Stimulated activated CD4-positive, alpha-beta T cell treated with anti-CD3 and anti-CD28 coated beads, TNF-alpha, amount 100 ng/mL, for 24 hours (primary cell): ENCODE data around the gene RPN1.
"Not testable (repeated sequence)": the region's sequence is repeated elsewhere in the genome, so short reads cannot be mapped to it uniquely, and the experiment has no call there.

Experiments
- DNase-seq, 3 experiments: peaks; one replicate each; pipeline ENCODE4 v3.0.0-alpha.2; 2020; ENCODE audit warnings: low read depth in 3 of 3

Gene RPN1

DNA sequence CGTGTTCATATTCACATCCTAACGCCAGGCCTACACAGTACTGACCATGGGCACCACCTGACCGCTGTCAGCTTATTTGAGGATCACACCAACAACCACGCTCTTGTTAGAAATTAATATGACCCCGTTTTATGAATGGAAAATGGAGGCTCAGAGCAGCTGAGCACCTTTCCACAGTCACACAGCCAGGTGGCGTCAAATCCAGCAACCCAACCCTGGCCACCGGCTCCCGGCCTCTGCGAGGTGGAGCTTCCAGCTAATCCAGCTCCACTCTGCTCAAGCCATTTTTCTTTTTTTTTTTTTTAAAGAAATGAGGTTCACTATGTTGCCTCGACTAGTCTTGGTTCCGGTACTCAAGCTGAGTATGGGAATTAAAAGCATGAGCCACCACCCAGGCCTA lies 41.3 kb downstream of the RPN1 start:
- no peak for DNase-seq

DNA sequence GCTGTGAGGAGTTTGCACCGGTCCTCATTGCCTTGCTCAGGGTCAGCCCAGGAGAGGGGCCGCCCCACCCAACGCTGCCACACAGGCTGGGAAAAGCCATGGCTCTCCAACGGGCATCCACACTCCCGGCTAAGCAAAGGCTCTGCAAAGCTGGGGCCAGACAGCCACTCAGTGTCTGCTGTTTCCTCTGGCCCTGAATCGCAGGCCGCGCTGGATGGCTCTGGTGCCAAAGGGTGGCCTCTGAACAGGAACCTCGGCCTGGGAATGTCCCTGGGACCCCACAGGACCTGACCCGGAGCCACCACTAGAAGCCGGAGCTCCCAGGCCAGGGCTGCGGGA lies 42.9 kb downstream of the RPN1 start:
- no peak for DNase-seq

DNA sequence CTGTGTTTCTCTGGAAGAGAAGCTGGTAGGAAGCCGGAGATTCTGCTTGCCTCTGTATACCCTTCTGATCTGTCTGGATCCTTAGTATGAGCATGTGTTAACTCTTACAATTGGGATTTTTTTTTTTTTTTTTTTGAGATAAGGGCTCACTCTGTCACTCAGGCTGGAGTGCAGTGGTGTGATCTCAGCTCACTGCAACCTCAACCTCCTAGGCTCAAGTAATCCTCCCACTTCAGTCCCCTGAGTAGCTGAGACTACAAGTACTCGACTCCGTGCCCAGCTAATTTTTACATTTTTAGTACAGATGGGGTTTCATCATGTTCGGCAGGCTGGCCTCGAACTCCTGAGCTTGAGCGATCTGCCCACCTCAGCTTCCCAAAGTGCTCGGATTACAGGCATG lies 44.5 kb downstream of the RPN1 start:
- DNase-seq, result no peak

DNA sequence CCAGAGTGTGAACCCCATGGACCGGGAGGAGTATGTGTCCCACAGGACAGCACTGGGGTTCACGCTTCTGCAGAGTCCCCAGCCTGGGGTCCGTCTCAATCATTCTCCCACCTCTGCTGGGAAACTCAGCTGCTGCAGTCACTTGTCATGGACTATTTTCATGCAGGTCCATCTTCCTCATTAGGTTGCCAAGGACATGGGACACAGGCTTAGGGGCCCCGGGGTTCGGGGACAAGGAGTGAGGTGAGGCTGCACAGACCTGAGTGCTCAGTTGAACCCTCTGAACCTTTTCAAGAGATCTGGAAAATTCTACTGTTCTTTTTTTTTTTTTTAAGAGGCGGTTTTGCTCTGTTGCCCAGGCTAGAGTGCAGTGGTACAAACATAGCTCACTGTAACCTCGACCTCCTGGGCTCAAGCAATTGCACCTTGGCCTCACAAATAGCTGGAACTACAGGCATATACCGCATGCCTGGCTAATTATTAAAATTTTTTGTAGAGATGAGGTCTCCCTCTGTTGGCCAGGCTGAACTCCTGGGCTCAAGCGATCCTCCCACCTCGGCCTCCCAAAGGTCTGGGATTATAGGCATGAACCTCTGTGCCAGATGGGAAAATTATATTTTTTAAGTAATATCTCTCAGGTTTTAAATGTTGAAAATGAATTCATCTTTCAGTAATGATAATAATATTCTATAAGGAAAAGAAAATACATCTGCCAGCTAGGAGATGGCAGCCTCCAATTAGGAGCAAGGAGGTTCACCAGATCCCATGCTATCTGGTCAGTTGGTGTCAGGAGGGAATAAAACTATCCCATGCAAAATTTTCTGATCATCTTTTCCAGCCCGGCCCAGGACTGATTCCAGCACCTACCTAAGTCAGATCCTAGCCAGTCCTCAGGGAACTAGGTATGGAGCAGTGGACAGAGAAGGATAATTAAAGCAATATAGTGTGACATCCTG lies 45.2 kb downstream of the RPN1 start:
- DNase-seq, result no peak

DNA sequence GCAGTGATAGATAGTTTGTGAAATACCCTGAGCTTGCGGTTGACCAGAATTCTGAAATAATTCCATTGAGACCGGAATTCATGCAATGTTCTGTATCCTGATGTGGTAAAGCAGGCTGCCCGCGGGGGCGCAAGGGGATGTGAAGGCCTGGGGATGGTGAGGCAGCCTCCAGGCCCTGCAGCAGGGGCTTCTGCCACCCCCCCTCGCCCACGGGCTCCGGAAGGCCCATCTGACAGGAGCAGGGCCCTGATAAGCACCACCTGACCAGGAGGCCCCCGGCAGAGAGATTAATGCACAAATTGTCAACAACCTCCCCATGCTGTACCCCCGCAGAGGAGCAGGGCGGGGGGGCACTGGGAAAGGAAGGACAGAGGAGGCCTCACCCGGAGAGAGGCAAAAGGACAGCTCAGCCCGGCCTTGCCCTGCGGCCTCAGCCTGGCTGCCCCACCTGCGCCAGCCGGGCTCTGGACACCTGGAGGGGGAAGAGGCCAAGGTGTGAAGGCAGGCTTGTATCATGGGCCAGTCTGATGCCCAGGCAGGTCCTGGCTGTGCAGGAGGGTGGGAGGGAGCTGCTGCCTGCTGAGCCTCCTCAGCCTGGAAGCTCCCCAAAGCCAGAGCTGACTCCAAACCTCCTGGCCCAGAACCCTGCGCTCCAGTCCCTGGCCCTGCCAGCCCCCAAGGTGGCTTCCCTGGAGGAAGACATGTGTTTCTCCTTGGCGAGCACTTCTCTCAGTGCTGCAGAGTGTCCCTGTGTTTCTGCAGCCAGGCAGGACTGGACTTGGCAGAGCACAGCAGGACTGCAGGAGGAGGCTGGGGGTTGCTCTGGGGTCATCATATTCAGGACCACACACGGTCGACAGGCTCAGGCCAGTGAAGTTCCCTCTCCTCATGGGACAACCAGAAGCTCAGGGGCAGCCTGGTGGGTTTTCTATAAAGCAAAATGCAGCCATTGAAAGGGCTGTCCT lies 46.5 kb downstream of the RPN1 start:
- no peak for DNase-seq

DNA sequence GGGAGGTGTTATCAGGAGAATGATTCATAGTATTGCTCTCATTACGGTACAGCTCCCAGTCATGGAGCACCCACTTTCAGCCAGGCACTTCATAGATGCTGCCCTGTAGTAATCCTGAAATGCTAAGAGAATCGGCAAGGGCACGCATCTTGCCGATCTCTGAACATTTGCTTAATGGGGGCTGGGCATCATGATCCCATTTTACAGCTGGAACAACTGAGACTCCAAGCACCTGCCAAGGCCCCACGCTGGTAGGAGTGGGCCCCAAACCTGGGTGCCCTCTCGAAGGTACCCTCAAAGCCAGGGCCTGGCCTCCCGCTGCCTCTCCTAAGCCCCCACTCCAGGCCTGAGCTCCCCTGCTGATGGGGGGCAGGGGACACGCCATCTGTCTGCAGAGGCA lies 47.3 kb downstream of the RPN1 start:
- DNase-seq, result no peak

DNA sequence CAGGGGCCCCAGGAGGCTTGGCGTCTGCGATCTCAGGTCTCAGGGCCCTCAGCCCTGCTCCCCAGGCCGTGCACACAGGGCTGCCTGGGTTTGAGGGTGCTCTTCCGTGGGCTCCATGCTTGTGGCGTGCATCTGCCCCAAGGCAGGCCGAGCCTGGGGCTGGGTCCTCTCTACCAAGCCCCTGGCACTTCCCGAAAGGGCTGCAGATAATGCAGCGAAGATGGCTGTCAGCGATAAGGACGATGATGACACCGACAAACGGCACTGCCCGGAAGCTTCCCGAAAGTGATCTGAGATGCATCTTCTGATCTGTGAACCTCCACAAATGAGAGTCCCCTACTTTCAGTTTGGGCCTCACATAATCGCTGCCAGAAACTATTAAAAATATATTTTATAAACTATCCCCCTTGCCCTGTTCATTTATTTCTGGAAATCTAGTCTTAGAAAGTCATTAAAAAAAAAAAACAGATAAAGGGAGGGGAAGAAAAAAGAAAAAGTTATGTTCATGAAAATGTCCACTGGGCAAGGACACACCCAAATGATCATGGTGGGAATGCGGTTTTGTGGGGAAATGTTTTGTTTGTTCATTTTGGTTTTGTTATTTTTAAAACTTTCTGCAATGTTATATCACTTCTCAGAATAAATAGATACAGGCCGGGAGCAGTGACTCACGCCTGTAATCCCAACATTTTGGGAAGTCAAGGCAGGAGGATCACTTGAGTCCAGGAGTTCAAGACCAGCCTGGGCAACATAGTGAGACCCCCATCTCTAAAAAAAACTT lies 51.5 kb downstream of the RPN1 start:
- no peak for DNase-seq

DNA sequence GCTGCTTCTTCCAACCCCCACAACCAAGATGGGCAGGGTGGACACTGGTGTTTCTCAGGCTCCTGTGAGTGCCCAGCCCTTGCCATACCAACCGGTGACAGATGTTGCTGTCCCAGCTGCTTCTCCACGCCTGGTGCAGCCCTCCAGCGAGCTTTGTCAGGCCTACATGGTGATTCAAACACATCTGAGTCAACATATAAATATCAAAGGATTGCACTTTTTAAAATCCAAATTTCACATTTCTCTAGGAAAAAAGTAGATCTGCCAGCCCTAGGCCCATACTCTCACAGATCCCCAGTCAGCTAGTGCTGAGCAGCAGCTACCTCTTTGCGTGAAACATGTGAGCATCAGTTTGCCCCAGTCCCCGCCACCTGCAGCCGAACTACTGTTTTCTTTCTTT lies 52.7 kb downstream of the RPN1 start:
- no peak for DNase-seq

DNA sequence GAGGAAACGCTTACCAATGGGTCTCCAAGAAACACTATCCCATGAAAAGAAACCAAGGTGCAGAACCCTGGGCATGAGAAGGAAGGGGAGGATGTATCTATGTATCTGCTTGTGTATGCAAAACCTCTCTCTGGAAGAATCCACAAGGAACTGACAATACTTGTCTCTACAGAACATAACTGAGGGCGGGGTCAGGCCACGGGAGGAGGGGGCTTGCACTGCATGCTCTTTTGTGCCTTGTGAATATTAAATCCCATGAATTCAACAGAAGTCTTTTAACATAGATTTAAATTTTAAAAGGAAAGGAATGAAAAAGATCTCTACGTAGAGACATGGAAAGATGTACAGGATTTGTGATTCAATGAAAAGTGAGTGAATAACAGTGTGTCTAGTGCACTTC lies 57.8 kb downstream of the RPN1 start:
- DNase-seq, result no peak

DNA sequence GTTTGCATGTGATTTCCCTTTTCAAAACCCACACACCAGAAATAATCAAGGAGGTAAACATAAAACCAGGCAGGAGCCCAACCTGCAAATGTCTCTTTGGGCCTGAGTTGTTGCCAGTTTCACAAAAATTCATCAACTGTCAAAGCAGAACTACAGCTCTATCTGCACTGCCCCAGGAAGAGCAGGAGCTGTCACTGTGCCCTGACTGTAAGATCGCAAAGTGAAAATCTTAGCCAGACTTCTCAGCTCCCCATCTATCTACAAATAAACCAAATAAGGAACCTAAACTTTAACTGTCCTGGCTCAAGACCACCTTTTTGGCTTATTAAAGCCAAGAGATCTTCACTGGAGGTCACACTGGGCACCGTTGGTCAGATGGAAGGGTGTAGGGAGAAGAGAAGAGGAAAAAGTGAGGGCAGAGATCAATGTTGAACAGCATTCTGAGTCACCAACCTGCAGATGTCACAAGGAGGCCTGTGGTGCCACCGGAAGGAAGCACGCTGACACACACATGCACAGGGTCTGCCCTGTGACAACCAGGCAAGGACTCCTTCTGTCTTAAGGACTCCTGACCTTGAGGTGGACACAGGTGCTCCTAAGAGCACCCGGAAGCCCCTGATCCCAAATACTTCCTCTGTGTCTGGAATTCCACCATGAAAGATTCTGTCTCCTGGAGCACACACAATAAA lies 58.7 kb downstream of the RPN1 start:
- DNase-seq, result no peak

DNA sequence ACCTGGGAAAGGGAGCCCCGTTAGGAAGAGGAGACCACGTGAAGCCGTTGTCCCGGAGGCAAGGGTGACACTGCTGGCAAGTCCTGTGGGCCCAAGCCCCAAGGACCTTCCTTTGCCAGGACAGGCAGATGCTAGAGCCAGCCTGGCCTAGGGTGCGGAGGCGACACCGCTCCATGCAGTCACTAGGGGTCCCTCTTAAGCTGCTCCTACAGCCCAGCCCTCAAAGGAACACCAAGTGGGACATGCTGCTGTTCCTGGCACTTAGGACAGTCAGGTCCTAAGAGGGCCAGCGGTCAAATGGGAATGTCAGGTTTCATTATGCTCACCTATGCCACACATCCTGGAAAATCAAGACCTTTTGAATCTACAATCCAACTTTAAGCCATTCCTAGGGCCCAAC lies 59.7 kb downstream of the RPN1 start:
- DNase-seq, result no peak

DNA sequence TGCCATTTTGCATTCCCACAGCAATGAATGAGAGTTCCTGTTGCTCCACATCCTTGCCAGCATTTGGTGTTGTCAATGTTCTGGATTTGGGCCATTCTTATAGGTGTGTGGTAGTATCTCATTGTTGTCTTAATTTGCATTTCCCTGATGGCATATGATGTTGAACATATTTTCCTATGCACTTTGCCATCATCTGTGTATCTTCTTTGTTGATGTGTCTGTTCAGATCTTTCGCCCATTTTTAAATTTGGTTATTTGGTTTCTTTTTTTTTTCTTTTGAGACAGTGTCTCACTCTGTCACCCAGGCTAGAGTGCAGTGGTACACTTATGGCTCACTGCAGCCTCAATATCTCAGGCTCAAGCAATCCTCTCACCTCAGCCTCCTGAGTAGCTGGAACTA lies 60.6 kb downstream of the RPN1 start:
- not testable (repeated sequence) for DNase-seq

DNA sequence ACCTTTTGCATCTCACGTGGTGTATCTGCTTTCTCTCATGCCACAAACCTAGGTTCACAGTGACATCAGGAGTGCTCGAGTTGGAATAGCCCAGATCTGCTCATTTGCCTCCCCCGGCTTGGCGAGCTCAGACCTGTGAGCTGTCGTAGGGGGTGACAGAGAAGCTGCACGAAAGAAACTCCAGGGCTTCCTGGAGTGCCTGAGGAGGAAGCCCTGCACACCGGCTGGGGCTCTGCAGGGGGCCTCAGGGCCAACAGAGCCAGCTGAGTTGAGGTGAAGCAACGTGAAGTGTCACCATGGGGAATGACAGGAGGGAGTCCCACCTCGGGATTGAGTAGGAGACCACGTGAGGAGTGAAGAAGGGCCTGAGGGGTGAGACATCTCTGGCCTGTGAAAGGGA lies 62.5 kb downstream of the RPN1 start:
- no peak for DNase-seq

DNA sequence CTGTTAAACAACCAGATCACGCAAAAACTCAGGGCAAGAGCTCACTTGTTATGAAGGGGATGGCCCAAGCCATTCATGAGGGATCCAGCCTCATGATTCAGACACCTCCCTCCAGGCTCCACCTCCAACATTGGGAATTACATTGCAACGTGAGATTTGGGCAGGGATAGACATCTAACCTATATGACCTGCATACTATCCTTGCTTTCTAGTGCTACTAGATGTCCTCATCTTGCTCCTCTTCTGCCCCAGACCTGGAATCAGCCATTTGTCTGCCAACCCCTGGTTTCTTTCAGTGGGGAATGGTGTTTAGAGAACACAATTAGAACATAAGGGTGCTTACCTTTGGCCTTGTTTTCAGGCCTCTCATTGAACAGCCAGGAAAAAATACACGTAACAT lies 63.2 kb downstream of the RPN1 start:
- DNase-seq, result no peak

DNA sequence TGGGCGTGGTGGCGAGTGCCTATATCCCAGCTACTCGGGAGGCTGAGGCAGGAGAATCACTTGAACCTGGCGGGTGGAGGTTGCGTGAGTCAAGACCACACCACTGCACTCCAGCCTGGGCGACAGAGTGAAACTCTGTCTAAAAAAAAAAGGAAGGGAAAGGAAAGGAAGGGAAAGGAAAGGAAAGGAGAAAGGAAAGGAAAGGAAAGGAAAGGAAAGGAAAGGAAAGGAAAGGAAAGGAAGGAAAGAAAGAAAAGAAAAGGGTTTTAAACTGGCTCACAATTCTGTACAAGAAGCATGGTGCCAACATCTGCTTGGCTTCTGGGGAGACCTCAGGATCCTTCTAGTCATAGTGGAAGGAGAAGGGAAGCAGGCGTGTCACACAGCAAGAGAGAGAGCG lies 63.7 kb downstream of the RPN1 start:
- DNase-seq, result not testable (repeated sequence)

DNA sequence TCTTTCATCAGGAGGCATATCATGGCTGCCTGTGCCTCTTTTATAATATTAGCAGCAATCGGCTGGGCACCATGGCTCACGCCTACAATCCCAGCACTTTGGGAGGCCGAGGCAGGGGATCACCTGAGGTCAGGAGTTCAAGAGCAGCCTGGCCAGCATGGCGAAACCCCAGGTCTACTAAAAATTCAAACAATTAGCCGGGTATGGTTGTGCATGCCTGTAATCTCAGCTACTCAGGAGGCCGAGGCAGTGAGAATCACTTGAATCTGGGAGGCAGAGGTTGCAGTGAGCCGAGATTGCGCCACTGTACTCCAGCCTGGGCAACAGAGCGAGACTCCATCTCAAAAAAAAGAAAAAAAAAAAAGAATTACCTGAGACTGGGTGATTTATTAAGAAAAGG lies 64.2 kb downstream of the RPN1 start:
- DNase-seq, result not testable (repeated sequence)

DNA sequence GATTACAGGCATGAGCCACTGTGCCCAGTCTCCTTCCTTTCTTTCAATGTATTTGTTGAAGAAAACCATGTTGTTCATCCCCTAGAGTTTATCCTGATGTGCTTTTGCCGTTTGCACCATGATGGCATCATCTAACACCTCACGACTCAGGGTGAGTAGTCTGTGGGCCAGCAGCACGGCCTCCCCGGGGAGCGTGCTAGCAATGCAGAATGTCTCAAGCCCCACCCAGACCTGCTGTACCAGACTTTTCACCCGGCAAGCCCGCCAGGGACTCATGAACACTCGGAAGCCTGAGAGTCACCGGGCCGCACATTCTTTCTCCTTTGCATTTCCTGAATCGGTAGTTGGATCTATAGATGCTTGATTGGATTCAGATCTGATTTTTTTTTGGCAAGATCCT lies 64.6 kb downstream of the RPN1 start:
- no peak for DNase-seq

DNA sequence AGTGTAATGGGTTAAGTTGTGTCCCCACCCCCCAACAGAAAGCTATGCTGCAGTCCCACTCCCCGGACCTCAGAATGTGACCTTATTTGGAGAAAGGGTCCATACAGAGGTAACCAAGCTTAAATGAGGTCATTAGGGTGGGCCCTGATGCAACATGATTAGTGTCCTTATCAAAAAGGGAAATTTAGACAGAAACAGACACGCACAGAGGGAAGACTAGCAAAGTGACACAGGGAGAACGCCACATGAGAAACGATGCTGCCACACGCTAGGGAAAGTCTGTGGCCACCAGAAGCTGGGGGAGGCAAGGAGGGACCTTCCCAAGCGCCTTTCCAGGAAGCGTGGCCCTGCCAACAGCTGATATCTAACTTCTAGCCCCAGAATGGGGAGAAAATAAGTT lies 65.4 kb downstream of the RPN1 start:
- DNase-seq, result no peak

DNA sequence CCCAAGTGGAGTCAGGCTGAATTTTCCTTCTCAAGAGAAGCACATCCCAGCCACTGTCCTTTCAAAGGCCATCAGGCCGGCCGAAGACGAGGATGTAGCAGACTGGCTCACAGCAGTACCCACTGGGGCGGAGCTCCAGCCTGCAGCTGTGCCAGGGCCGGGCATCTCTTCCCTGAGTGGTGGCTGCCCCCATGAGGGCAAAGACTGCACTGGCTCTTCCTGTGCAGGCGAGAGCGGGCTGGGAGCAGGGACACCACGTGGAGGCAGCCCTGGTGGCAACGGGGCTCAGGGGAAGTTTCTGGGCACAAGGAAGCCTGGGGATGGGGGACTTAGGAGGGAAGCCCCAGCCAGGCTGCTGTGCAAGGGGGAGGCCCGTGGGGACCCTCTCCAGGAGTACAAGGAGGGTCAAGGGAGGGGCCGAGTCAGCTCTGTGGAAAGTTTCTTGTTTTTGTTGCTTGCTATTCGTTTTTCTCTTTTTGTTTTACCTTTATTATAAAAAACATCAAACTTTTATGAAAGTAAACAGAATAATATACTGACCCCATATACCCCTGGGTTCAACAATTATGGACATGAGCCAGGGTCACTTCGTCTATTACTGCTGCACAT lies 66.1 kb downstream of the RPN1 start:
- peak in 1 of 3 experiments; percentile 55 for DNase-seq

DNA sequence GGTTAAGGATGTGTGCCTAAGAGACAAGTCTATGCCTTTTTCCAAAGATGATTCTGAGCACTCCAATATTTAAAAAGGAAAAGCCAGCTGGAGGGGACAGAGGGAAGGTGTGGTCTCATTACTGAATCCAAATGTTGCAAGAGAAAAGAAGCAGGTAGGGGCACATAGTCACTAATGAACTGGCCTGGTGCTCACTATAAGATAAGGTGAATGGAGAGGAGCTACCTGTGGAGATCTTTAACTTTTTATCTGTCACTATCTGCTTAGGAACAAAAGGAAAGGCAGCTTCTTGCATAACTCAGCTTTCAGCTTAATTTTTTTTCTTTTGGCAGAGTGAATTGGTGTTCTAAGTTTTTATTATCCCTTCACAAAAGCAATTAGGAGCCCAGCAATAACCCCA lies 69.1 kb downstream of the RPN1 start:
- no peak for DNase-seq

DNA sequence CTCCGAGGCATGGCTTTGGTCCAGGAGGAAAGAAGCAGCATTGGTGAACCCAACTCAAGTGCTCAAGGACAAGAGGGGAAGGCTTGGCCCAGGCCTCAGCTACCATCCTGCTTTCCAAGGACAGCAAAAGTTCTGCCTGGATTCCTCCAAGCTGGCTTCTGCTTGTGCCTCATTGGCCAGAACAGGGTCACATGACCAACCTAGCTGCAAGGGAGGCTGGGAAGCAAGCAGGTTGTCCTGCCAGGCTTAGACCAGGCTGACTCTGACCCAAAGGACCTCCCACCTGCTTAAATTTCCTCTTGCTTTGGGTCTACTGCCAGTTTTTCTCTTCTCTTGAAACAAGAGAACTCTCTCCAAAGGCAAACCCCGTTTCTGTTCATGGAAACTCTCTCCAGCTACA lies 70.7 kb downstream of the RPN1 start:
- no peak for DNase-seq
